RPMI8226 (cell line): ENCODE measurements around the gene SKA3.

Experiments used
- DNase-seq: peaks from one replicate; pipeline ENCODE4 v3.0.0-alpha.2; 2015

SKA3 gene

DNA sequence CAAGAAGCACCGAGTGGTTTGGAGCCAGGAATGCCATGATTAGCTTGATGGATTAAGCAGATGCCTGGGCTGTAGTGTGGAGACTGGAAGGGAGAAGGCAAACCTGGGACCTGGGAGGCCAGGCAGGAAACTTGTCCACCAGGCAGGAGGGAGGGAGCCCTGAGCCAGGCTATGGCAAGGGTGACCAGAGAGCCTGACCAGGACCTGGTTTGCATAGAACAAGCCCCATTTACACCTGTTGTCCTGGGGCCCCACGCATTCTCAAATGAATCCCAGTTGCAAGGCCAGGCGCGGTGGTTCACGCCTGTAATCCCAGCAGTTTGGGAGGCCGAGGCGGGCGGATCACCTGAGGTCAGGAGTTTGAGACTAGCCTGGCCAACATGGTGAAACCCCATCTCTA, 64.8 kb downstream of the SKA3 start:
- DNase-seq = no peak

DNA sequence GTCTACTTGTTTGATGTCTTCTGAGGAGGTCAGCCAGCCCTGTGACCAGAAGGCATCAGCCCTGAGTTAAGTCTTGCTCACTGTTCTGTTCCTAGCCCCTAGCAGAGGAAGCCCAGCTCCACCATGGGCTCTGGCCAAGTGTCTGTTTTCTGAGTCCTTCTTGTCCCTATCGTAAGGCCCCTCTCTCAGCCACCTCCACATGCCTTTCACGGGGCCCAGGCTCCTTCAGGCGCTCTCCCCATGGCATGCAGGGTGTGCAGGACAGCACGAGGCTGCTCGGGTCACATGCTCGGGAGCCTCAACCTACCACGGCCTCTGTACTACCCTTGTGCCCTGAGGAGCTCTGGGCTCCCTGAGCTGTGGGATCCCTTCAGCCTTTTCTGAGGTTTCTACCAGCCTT, 67.2 kb downstream of the SKA3 start:
- DNase-seq = no peak

DNA sequence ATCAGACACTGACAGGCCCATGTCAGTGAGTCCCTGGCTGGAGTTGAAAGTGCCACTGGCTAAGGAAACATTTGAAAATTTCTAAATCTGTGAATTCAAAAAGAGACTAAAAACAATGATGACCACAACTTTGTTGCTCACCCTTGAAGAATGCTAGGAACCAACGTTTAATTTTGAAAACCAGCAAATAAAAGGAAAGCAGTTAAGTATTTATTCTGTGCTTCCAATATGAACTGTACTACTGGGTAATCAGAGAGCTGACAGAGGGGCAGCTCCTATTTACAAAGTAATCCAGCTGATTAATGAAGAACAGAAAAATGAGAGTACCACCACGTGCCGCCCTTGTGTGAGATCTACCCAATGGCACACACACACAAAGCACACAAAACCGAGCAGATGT, 70.3 kb downstream of the SKA3 start:
- DNase-seq = no peak

DNA sequence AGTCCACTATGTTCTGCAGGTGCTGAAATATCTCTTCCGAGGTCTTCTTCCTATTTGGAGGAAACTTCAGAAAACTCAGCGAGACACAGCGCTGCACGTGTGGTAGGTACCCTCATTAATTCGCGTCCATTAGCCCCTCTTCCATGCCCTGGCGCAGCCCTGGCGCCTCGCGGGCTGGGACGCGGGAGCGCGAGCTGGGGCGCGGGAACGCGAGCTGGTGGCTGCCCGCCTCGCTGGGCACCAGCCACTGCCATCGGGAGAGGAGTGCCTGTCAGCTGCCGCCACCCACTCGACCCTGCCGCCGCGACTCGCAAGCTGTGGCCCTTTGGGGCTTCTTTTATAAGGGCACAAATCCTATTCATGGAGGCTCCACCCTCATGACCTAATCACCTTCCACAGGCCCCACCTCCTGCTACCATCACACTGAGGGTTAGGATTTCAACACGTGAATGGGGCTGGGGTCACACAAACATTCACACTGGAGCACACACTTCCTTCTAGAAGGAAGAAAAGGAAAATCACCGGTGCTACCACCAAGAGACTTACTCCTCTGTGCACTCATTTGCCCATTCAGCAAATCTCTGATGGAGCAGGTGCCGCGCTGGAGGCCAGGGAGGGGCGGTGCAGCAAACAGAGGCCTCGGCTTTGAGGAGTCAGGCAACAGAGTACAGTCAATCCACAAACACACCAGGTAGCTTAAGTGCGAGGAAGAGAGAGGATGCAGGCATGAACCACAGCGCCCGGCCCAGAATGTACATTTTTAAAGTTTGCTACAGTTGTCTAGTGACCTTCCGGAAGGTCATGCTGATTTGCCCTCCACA, 71.9 kb downstream of the SKA3 start:
- DNase-seq = no peak
